Activated CD8-positive, alpha-beta T cell treated with anti-CD3 and anti-CD28 coated beads, Interleukin-2, amount 10 ng/mL, durations not matched to agents 7 days and 5 days (primary cell): ENCODE results near the gene RNF17. TPM values are rescaled to one million over a fixed set of nuclear protein-coding genes. Genes with fewer than 3 reads are reported as not detected.
A peak's percentile ranks its signal among the peaks of the same experiment; 100 is the strongest.

Source experiments
- ATAC-seq: fragments of 150-1000 bp; cut with Tn5 transposase; one replicate; pipeline ENCODE4 v1.10.0; 2021; ENCODE audit warnings: moderate library complexity
- CTCF ChIA-PET: fragments of 350-600 bp; sonication (Branson Sonifier 250); formaldehyde crosslinking; loops from one replicate; lab custom pipeline; 2021; ENCODE audit warnings: antibody characterized with exemption; lab: Charles Lee
- POLR2A ChIA-PET: fragments of 350-600 bp; sonication (Branson Sonifier 250); formaldehyde crosslinking; loops from one replicate; lab custom pipeline; 2021; ENCODE audit warnings: antibody characterized with exemption; lab: Charles Lee
- DNase-seq: peaks from one replicate; pipeline ENCODE4 v3.0.0-alpha.2; 2020
- H3K27ac Mint-ChIP-seq: one replicate; pipeline ENCODE4 v1.8.0; 2021; ENCODE audit warnings: mild to moderate bottlenecking, mixed read lengths
- H3K27me3 Mint-ChIP-seq: one replicate; pipeline ENCODE4 v1.8.0; 2021; ENCODE audit warnings: low read depth, mixed read lengths
- H3K36me3 Mint-ChIP-seq: one replicate; pipeline ENCODE4 v1.8.0; 2021; ENCODE audit warnings: low read depth, mixed read lengths
- H3K4me1 Mint-ChIP-seq: one replicate; pipeline ENCODE4 v1.8.0; 2021; ENCODE audit warnings: low read depth, mixed read lengths
- H3K4me3 Mint-ChIP-seq: one replicate; pipeline ENCODE4 v1.8.0; 2021; ENCODE audit warnings: mild to moderate bottlenecking, mixed read lengths
- H3K9me3 Mint-ChIP-seq: one replicate; pipeline ENCODE4 v1.8.0; 2022; ENCODE audit warnings: mixed read lengths; ENCODE audit not compliant: insufficient read depth
- total RNA-seq, 2 experiments: library from RNA; stranded (reverse); gene quantifications; one replicate each; pipeline ENCODE4 v1.2.3, GENCODE V29; 2021

RNF17 gene
- total RNA-seq, 2 experiments from 2014 or later: not detected

- Mint-ChIP-seq H3K4me1 (peaks cover 18% of the 10 kb centered on the region), H3K27ac (no peak overlapping the region), H3K27me3 (peaks cover 60% of the 10 kb centered on the region), H3K36me3 (no peaks in the 10 kb centered on the region), H3K9me3 (no peaks in the 10 kb centered on the region), H3K4me3 (no peak overlapping the region)
- ChIA-PET POLR2A (no interaction called here), CTCF (interaction anchor here (1.3 kb wide), 1 partner anchor 52 kb away, joined by 4 read pairs; no protein-coding TSS in a partner anchor)
- ATAC-seq (no peak), DNase-seq (no peak)
These were observed 17.9 kb upstream of the RNF17 start for GRCh38 chr13:24745861-24746617.

GRCh38 chr13:24746618-24747247 lies 17.2 kb upstream of the RNF17 start:
- Mint-ChIP-seq H3K27me3 (peaks cover 63% of the 10 kb centered on the region), H3K27ac (no peak overlapping the region), H3K36me3 (no peaks in the 10 kb centered on the region), H3K4me3 (peak overlapping the region; percentile 67), H3K9me3 (no peaks in the 10 kb centered on the region), H3K4me1 (peaks cover 18% of the 10 kb centered on the region)
- no peak for DNase-seq
- no peak for ATAC-seq
- ChIA-PET POLR2A (no interaction called here), CTCF (interaction anchor here (0.7 to 1.7 kb wide), 4 partner anchors 12 to 249 kb away, joined by 3 to 4 read pairs (median 3); no protein-coding TSS in a partner anchor)

DNA sequence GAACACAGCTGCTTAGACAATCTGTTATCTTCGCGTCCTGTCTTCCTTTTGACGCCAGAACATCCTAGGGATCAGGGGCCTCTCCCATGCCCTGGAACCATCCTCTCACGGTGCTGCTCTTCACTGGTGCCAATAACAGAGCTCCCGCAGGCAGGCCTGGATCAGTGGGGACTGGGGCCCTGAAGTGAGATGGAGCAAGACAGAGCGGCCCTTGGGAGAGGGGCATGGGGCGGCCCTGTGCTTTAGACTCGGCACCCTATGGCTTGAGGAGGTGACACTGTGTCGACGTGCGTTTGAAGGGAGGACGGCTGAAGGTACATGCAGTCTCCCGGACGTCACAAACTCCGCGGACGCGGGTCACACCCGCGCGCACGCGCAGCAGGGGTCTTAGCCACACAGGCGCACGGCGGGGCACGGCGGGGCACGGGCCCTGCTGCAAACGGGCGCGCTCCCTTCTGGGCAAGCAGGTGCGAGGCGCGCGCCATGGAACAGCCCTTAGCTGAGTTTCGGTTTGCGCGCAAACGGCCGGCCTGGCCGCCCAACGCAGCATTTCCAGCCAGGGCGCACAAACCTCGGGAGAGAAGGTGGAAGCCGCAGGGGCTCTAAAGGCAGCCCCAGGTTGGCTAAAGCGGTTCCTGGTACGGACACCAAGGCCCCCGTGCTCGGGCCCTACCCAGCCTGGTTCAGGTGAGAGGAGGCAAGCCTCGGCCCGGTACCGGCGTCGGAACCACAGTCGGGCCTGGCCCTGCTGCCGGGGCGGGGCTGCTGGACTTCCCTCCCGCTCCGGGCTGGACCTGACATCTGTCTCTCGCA lies 16.5 kb upstream of the RNF17 start:
- Mint-ChIP-seq H3K4me1 (peaks cover 18% of the 10 kb centered on the region), H3K36me3 (no peaks in the 10 kb centered on the region), H3K4me3 (peak overlapping the region; percentile 67), H3K27ac (no peak overlapping the region), H3K27me3 (peaks cover 63% of the 10 kb centered on the region), H3K9me3 (no peaks in the 10 kb centered on the region)
- peak; percentile 53 for DNase-seq
- ChIA-PET POLR2A (no interaction called here), CTCF (interaction anchor here (0.7 to 1.7 kb wide), 4 partner anchors 13 to 248 kb away, joined by 3 to 5 read pairs (median 3); no protein-coding TSS in a partner anchor)
- peak; percentile 62 for ATAC-seq

- ATAC-seq (no peak), DNase-seq (no peak)
- POLR2A ChIA-PET: no interaction called here
- H3K27ac Mint-ChIP-seq: no peak overlapping the region
- H3K27me3 Mint-ChIP-seq: peaks cover 61% of the 10 kb centered on the region
- CTCF ChIA-PET: interaction anchor here (1.3 to 1.7 kb wide), 3 partner anchors 54 to 248 kb away, joined by 3 to 5 read pairs (median 3); no protein-coding TSS in a partner anchor
- no peaks in the 10 kb centered on the region for H3K36me3 Mint-ChIP-seq
- peak overlapping the region; percentile 66 for H3K4me3 Mint-ChIP-seq
- H3K9me3 Mint-ChIP-seq: no peaks in the 10 kb centered on the region
- H3K4me1 Mint-ChIP-seq: peaks cover 15% of the 10 kb centered on the region
These were observed 15.9 kb upstream of the RNF17 start for GRCh38 chr13:24748061-24748400.

DNA sequence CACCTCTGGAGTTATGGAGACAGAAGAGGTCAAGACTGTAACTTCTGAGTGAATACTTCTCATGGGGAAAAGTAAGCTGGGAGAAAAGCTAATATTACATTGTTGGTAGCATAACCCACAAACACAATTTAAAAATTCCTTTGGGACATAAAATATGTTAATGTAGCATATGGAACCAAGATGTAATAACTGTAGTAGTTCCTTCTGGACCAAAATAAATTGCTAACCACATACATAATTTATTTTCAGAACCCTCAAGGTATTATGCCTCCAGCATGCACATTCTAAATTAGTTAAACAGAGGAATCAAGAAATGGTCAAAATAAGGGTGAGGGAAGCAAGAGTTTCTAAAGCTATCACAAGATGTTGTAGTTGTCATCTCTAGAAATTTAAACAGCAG lies 4.8 kb upstream of the RNF17 start:
- Mint-ChIP-seq H3K4me1 (no peaks in the 10 kb centered on the region), H3K36me3 (no peaks in the 10 kb centered on the region), H3K9me3 (no peaks in the 10 kb centered on the region), H3K27me3 (peaks cover 35% of the 10 kb centered on the region), H3K27ac (no peak overlapping the region), H3K4me3 (no peak overlapping the region)
- ChIA-PET POLR2A (no interaction called here), CTCF (no interaction called here)
- DNase-seq: no peak
- no peak for ATAC-seq

- Mint-ChIP-seq H3K27me3 (peaks cover 14% of the 10 kb centered on the region), H3K4me3 (no peak overlapping the region), H3K4me1 (no peaks in the 10 kb centered on the region), H3K9me3 (no peaks in the 10 kb centered on the region), H3K27ac (no peak overlapping the region), H3K36me3 (no peaks in the 10 kb centered on the region)
- ChIA-PET POLR2A (no interaction called here), CTCF (no interaction called here)
- ATAC-seq (no peak), DNase-seq (no peak)
These were observed 284 bp downstream of the RNF17 start for GRCh38 chr13:24764276-24764630.

- Mint-ChIP-seq H3K4me3 (no peak overlapping the region), H3K9me3 (no peaks in the 10 kb centered on the region), H3K36me3 (no peaks in the 10 kb centered on the region), H3K27me3 (peaks cover 26% of the 10 kb centered on the region), H3K4me1 (no peaks in the 10 kb centered on the region), H3K27ac (no peak overlapping the region)
- ATAC-seq: no peak
- CTCF ChIA-PET: interaction anchor here (1.4 kb wide), 1 partner anchor 222 kb away, joined by 3 read pairs; no protein-coding TSS in a partner anchor
- POLR2A ChIA-PET: no interaction called here
- no peak for DNase-seq
These were observed 13.2 kb downstream of the RNF17 start for GRCh38 chr13:24777171-24777570.

DNA sequence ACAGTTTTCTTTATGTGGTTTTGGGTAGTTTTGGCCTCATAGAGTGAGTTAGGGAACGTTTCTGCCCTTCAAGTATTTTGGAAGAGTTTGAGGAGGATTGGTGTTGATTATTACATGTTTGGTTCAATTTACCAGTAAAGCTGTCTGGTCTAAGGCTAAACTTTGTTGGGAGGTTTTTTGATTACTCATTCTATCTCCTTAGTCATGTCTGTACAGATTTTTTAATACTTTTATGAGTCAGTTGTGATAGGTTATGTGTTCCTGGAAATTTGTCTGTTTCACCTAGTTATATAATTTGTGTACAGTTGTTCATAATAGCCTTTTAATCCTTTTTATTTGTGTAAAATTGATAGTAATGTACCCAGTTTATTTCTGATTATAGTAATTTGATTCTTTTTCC lies 20.4 kb downstream of the RNF17 start:
- DNase-seq (no peak), ATAC-seq (no peak)
- Mint-ChIP-seq H3K4me1 (no peaks in the 10 kb centered on the region), H3K9me3 (peaks cover 5% of the 10 kb centered on the region), H3K27ac (no peak overlapping the region), H3K4me3 (no peak overlapping the region), H3K27me3 (peaks cover 54% of the 10 kb centered on the region), H3K36me3 (no peaks in the 10 kb centered on the region)
- CTCF ChIA-PET: no interaction called here
- POLR2A ChIA-PET: no interaction called here

DNA sequence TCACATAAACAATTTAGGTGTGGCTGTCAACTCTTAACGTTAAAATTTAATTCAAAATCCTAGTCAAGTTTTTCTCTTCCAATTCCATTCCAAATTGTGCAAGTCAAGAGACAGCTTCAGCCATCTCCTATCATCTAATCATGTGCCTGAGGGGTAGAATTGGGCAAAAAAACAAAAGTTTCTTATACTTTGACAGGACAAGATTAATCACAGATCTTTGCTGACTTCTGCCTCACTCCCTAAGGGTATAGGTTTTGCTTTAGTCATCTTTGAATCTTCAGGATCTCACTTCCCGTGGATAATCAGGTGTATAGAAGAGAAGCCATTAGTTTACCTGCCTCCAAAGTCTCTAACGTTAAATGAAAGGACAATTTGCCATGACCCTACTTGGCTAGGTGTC lies 24.6 kb downstream of the RNF17 start:
- peaks cover 5% of the 10 kb centered on the region for H3K9me3 Mint-ChIP-seq
- H3K27ac Mint-ChIP-seq: no peak overlapping the region
- POLR2A ChIA-PET: no interaction called here
- no peak for ATAC-seq
- no peak overlapping the region for H3K4me3 Mint-ChIP-seq
- no peak for DNase-seq
- H3K4me1 Mint-ChIP-seq: no peaks in the 10 kb centered on the region
- H3K27me3 Mint-ChIP-seq: peaks cover 49% of the 10 kb centered on the region
- H3K36me3 Mint-ChIP-seq: no peaks in the 10 kb centered on the region
- CTCF ChIA-PET: interaction anchor here (0.6 kb wide), 1 partner anchor 16 kb away, joined by 3 read pairs; no protein-coding TSS in a partner anchor

DNA sequence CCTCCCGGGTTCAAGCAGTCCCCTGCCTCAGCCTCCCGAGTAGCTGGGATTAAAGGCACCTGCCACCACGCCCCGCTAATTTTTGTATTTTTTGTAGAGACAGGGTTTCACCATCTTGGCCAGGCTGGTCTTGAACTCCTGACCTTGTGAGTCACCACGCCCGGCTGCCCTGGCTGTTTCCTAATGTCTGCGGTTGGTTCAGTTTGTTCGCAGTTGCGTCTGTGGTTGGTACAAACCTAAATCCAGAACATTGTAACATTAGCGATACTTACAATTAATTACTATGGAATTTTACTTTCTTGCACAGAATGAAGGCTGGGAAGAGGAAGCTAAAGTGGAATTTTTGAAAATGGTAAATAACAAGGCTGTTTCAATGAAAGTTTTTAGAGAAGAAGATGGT lies 38.1 kb downstream of the RNF17 start:
- no peak overlapping the region for H3K27ac Mint-ChIP-seq
- CTCF ChIA-PET: no interaction called here
- no peak overlapping the region for H3K4me3 Mint-ChIP-seq
- POLR2A ChIA-PET: no interaction called here
- H3K27me3 Mint-ChIP-seq: peaks cover 19% of the 10 kb centered on the region
- H3K9me3 Mint-ChIP-seq: no peaks in the 10 kb centered on the region
- H3K36me3 Mint-ChIP-seq: no peaks in the 10 kb centered on the region
- no peak for ATAC-seq
- H3K4me1 Mint-ChIP-seq: no peaks in the 10 kb centered on the region
- DNase-seq: no peak

- ChIA-PET CTCF (no interaction called here), POLR2A (no interaction called here)
- H3K4me1 Mint-ChIP-seq: no peaks in the 10 kb centered on the region
- no peak for DNase-seq
- peaks cover 5% of the 10 kb centered on the region for H3K9me3 Mint-ChIP-seq
- no peaks in the 10 kb centered on the region for H3K36me3 Mint-ChIP-seq
- no peak for ATAC-seq
- H3K4me3 Mint-ChIP-seq: no peak overlapping the region
- no peak overlapping the region for H3K27ac Mint-ChIP-seq
- H3K27me3 Mint-ChIP-seq: peaks cover 21% of the 10 kb centered on the region
These were observed 57.2 kb downstream of the RNF17 start for GRCh38 chr13:24821207-24821606.

DNA sequence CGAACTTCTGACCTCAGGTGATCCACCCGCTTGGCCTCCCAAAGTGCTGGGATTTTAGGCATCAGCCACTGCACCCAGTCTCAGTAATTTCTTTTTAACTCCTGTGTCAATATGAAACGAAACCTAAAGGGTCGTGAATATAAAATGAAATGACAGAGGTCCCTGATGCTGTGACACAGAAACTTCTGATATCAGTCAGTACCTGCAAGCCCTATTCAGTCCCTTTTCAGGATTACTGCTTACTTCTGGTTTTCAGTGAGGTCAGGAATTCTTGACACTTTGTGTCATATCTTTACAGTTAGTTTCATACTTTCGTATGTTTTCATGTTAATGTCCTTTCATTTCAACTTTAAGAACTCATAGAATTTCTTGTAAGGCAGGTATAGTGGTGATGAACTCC lies 58.7 kb downstream of the RNF17 start:
- ChIA-PET CTCF (no interaction called here), POLR2A (no interaction called here)
- Mint-ChIP-seq H3K27me3 (peaks cover 16% of the 10 kb centered on the region), H3K4me3 (no peak overlapping the region), H3K36me3 (no peaks in the 10 kb centered on the region), H3K4me1 (no peaks in the 10 kb centered on the region), H3K9me3 (peaks cover 5% of the 10 kb centered on the region), H3K27ac (no peak overlapping the region)
- ATAC-seq: no peak
- no peak for DNase-seq
